ENCODE results near the gene OTUB2.

Gene OTUB2

GRCh38 chr14:93996130-93996695, 29.9 kb upstream of the OTUB2 start:
- Histone ChIP-seq H2AFZ (ENCODE audit: low read depth, low read length) (no peak overlapping the region), H3K27ac (ENCODE audit: low read length) (no peak overlapping the region), H3K36me3 (replicated peaks; ENCODE audit: low read depth, low read length) (no peaks in the 10 kb centered on the region), H3K9ac (ENCODE audit: low read length) (no peak overlapping the region), H3K27me3 (ENCODE audit: low read depth, low read length) (0 out of 2 replicates have a peak, but pooled peaks cover 10% of the 10 kb centered on the region), H3K79me2 (ENCODE audit: low read length) (no peaks in the 10 kb centered on the region), H4K20me1 (ENCODE audit: insufficient read depth, low read length) (no peaks in the 10 kb centered on the region), H3K4me1 (ENCODE audit: low read length) (peaks cover 2% of the 10 kb centered on the region; the same call in 1 of the 2 replicates), H3K4me2 (ENCODE audit: low read length) (no peak overlapping the region), H3K9me3 (ENCODE audit: insufficient read depth, low read length) (no peaks in the 10 kb centered on the region), H3K4me3 (ENCODE audit: low read length) (no peak overlapping the region)
- TF ChIP-seq, protein P1, sequence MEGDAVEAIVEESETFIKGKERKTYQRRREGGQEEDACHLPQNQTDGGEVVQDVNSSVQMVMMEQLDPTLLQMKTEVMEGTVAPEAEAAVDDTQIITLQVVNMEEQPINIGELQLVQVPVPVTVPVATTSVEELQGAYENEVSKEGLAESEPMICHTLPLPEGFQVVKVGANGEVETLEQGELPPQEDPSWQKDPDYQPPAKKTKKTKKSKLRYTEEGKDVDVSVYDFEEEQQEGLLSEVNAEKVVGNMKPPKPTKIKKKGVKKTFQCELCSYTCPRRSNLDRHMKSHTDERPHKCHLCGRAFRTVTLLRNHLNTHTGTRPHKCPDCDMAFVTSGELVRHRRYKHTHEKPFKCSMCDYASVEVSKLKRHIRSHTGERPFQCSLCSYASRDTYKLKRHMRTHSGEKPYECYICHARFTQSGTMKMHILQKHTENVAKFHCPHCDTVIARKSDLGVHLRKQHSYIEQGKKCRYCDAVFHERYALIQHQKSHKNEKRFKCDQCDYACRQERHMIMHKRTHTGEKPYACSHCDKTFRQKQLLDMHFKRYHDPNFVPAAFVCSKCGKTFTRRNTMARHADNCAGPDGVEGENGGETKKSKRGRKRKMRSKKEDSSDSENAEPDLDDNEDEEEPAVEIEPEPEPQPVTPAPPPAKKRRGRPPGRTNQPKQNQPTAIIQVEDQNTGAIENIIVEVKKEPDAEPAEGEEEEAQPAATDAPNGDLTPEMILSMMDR (IDR thresholded peaks at IDR 0.05; ENCODE audit: low read depth, low read length) = no peak
- no peak for TF ChIP-seq EZH2phosphoT487 (IDR thresholded peaks at IDR 0.05; ENCODE audit: low read depth)

- peaks cover 9% of the 10 kb centered on the region for H3K4me1 ChIP-seq (ENCODE audit: low read length)
- no peaks in the 10 kb centered on the region for H4K20me1 ChIP-seq (ENCODE audit: insufficient read depth, low read length)
- no peak for TF ChIP-seq EZH2phosphoT487 (IDR thresholded peaks at IDR 0.05; ENCODE audit: low read depth)
- TF ChIP-seq, protein P1 (IDR thresholded peaks at IDR 0.05; ENCODE audit: low read depth, low read length) = no peak
- H2AFZ ChIP-seq (ENCODE audit: low read depth, low read length) = no peak within 1 kb of the TSS
- H3K4me2 ChIP-seq (ENCODE audit: low read length) = no peak within 1 kb of the TSS
- 0 out of 2 replicates have a peak, but pooled peaks cover 13% of the 10 kb centered on the region for H3K27me3 ChIP-seq (ENCODE audit: low read depth, low read length)
- H3K4me3 ChIP-seq (ENCODE audit: low read length) = no peak within 1 kb of the TSS
- no peak within 1 kb of the TSS for H3K9ac ChIP-seq (ENCODE audit: low read length)
- H3K36me3 ChIP-seq (replicated peaks; ENCODE audit: low read depth, low read length) = no peaks in the 10 kb centered on the region
- no peaks in the 10 kb centered on the region for H3K9me3 ChIP-seq (ENCODE audit: insufficient read depth, low read length)
- H3K27ac ChIP-seq (ENCODE audit: low read length) = no peak within 1 kb of the TSS
- H3K79me2 ChIP-seq (ENCODE audit: low read length) = no peaks in the 10 kb centered on the region
Observed at GRCh38 chr14:93997082-93997481, 29.1 kb upstream of the OTUB2 start, which contains the start of gene CCDC197. Gene CCDC197 (plus strand): TSS chr14:93997301. CDS start chr14:93998132, 831 bp downstream.

DNA sequence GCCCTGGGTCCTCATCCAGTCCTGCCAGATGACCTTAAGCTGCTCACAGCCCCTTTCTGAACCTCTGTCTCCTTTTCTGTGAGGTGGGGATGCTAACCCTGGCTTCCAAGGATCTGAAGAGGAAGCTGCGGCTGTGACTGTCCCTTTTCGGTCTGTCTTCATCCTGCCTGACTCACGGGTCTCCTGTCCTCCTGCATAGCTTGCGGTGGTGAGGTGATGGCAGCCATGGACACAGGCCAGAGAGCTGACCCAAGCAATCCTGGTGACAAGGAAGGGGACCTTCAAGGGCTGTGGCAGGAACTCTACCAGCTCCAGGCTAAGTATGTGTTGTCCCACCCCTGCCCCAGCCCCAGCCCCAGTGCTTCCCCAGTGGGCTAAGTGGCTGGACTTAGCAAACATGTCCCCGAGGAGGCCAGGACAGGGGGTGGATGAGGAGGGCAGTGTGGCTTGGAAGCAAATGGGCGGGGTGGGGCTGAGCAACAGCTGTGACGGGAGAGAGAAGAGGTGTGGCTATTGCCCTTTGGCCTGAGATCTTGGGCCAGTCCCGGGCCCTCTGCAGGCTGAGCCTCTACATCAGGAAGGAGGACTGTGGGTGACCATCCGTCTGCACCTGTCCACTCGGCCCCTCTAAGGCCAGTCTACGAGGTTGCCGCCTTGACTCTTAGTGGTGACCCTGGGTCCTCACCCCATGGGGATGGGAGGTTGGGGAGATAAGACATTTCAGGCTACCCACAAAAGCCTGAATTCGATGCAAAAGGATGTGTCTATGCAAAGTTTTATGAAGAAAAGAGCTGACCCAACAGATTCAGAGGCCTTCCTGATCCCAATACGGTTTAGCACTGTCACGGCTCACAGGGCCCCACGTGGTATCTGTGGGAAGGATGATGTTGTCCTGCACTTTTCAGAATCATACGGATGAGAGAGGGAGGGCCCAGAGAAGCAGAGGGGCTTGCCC, 27.9 kb upstream of the OTUB2 start:
- Histone ChIP-seq H4K20me1 (ENCODE audit: insufficient read depth, low read length) (no peaks in the 10 kb centered on the region), H2AFZ (ENCODE audit: low read depth, low read length) (no peak overlapping the region), H3K27me3 (ENCODE audit: low read depth, low read length) (0 out of 2 replicates have a peak, but pooled peaks cover 13% of the 10 kb centered on the region), H3K4me2 (ENCODE audit: low read length) (no peak overlapping the region), H3K79me2 (ENCODE audit: low read length) (no peaks in the 10 kb centered on the region), H3K36me3 (replicated peaks; ENCODE audit: low read depth, low read length) (no peaks in the 10 kb centered on the region), H3K9me3 (ENCODE audit: insufficient read depth, low read length) (no peaks in the 10 kb centered on the region), H3K4me3 (ENCODE audit: low read length) (no peak overlapping the region), H3K4me1 (ENCODE audit: low read length) (peaks cover 9% of the 10 kb centered on the region), H3K9ac (ENCODE audit: low read length) (no peak overlapping the region), H3K27ac (ENCODE audit: low read length) (no peak overlapping the region)
- TF ChIP-seq, protein P1 (IDR thresholded peaks at IDR 0.05; ENCODE audit: low read depth, low read length) = no peak
- TF ChIP-seq EZH2phosphoT487 (IDR thresholded peaks at IDR 0.05; ENCODE audit: low read depth) = no peak

GRCh38 chr14:93998871-93999403, 27.2 kb upstream of the OTUB2 start:
- Histone ChIP-seq H3K9me3 (ENCODE audit: insufficient read depth, low read length) (no peaks in the 10 kb centered on the region), H4K20me1 (ENCODE audit: insufficient read depth, low read length) (no peaks in the 10 kb centered on the region), H2AFZ (ENCODE audit: low read depth, low read length) (no peak overlapping the region), H3K4me3 (ENCODE audit: low read length) (no peak overlapping the region), H3K4me1 (ENCODE audit: low read length) (peaks cover 9% of the 10 kb centered on the region), H3K36me3 (replicated peaks; ENCODE audit: low read depth, low read length) (no peaks in the 10 kb centered on the region), H3K27me3 (ENCODE audit: low read depth, low read length) (0 out of 2 replicates have a peak, but pooled peaks cover 16% of the 10 kb centered on the region), H3K27ac (ENCODE audit: low read length) (no peak overlapping the region), H3K79me2 (ENCODE audit: low read length) (no peaks in the 10 kb centered on the region), H3K4me2 (ENCODE audit: low read length) (no peak overlapping the region), H3K9ac (ENCODE audit: low read length) (no peak overlapping the region)
- TF ChIP-seq, protein P1 (IDR thresholded peaks at IDR 0.05; ENCODE audit: low read depth, low read length) = no peak
